HEK293 (cell line): ENCODE data around the gene FOXB1.
A peak's percentile ranks its signal among the peaks of the same experiment; 100 is the strongest.

Source experiments
- BCL11B ChIP-seq: fragments of 450-650 bp; formaldehyde crosslinking; IDR thresholded peaks from 2 replicates; pipeline ENCODE4 v1.5.1; 2016; ENCODE audit warnings: low read depth, missing biosample characterization, missing genetic modification characterization
- KLF16 ChIP-seq: fragments of 450-650 bp; formaldehyde crosslinking; IDR thresholded peaks from 2 replicates; pipeline ENCODE4 v1.5.1; 2017; ENCODE audit warnings: missing biosample characterization, missing genetic modification characterization
- REPIN1 ChIP-seq: fragments of 450-650 bp; formaldehyde crosslinking; IDR thresholded peaks from 2 replicates; pipeline ENCODE4 v1.5.1; 2017; ENCODE audit warnings: missing biosample characterization, missing genetic modification characterization, low read depth
- YY2 ChIP-seq: fragments of 450-650 bp; formaldehyde crosslinking; IDR thresholded peaks from 2 replicates; pipeline ENCODE4 v1.5.1; 2016; ENCODE audit warnings: missing biosample characterization, missing genetic modification characterization
- ZBTB10 ChIP-seq: fragments of 450-650 bp; formaldehyde crosslinking; IDR thresholded peaks from 2 replicates; pipeline ENCODE4 v1.5.1; 2016; ENCODE audit warnings: missing biosample characterization, missing genetic modification characterization
- ZBTB7A ChIP-seq: fragments of 450-650 bp; formaldehyde crosslinking; IDR thresholded peaks from 2 replicates; pipeline ENCODE4 v1.5.1; 2016; ENCODE audit warnings: low read depth, missing biosample characterization, missing genetic modification characterization
- ZFP41 ChIP-seq: fragments of 450-650 bp; formaldehyde crosslinking; IDR thresholded peaks from 2 replicates; pipeline ENCODE4 v1.5.1; 2016; ENCODE audit warnings: missing biosample characterization, missing genetic modification characterization, borderline replicate concordance
- ZNF10 ChIP-seq: fragments of 450-650 bp; formaldehyde crosslinking; IDR thresholded peaks from 2 replicates; pipeline ENCODE4 v1.5.1; 2017; ENCODE audit warnings: missing biosample characterization, missing genetic modification characterization
- ZNF157 ChIP-seq: fragments of 450-650 bp; formaldehyde crosslinking; IDR thresholded peaks from 2 replicates; pipeline ENCODE4 v1.5.1; 2016; ENCODE audit warnings: missing biosample characterization, missing genetic modification characterization
- ZNF302 ChIP-seq: fragments of 450-650 bp; formaldehyde crosslinking; IDR thresholded peaks from 2 replicates; pipeline ENCODE4 v1.5.1; 2016; ENCODE audit warnings: missing biosample characterization, missing genetic modification characterization, low read depth
- ZNF362 ChIP-seq: fragments of 450-650 bp; formaldehyde crosslinking; IDR thresholded peaks from 2 replicates; pipeline ENCODE4 v1.5.1; 2016; ENCODE audit warnings: missing biosample characterization, missing genetic modification characterization
- ZNF366 ChIP-seq: fragments of 450-650 bp; formaldehyde crosslinking; conservative IDR thresholded peaks from 2 replicates; pipeline ENCODE4 v1.5.1; 2016; ENCODE audit warnings: missing biosample characterization, missing genetic modification characterization
- ZNF449 ChIP-seq: fragments of 450-650 bp; formaldehyde crosslinking; IDR thresholded peaks from 2 replicates; pipeline ENCODE4 v1.5.1; 2017; ENCODE audit warnings: missing biosample characterization, mild to moderate bottlenecking, missing genetic modification characterization, moderate library complexity
- ZNF549 ChIP-seq: fragments of 450-650 bp; IDR thresholded peaks from 2 replicates; pipeline ENCODE4 v1.5.1; 2018; ENCODE audit warnings: missing biosample characterization, missing genetic modification characterization, mild to moderate bottlenecking, inconsistent platforms, moderate library complexity
- ZNF561 ChIP-seq: fragments of 450-650 bp; IDR thresholded peaks from 2 replicates; pipeline ENCODE4 v1.5.1; 2018; ENCODE audit warnings: missing biosample characterization, missing genetic modification characterization, borderline replicate concordance
- ZNF571 ChIP-seq: fragments of 450-650 bp; formaldehyde crosslinking; IDR thresholded peaks from 2 replicates; pipeline ENCODE4 v1.5.0; 2017; ENCODE audit warnings: missing biosample characterization, missing genetic modification characterization
- ZNF596 ChIP-seq: fragments of 450-650 bp; IDR thresholded peaks from 2 replicates; pipeline ENCODE4 v1.5.0; 2018; ENCODE audit warnings: missing biosample characterization, mild to moderate bottlenecking, missing genetic modification characterization, moderate library complexity
- ZNF704 ChIP-seq: fragments of 450-650 bp; formaldehyde crosslinking; IDR thresholded peaks from 2 replicates; pipeline ENCODE4 v1.5.1; 2016; ENCODE audit warnings: missing biosample characterization, missing genetic modification characterization
- ZNF830 ChIP-seq: fragments of 450-650 bp; IDR thresholded peaks from 2 replicates; pipeline ENCODE4 v1.5.0; 2018; ENCODE audit warnings: missing biosample characterization, missing genetic modification characterization, low read depth, mild to moderate bottlenecking, moderate library complexity
- TF ChIP-seq, protein P1 (sequence below): fragments of 450-650 bp; formaldehyde crosslinking; conservative IDR thresholded peaks from 2 replicates; pipeline ENCODE4 v1.5.1; 2016; ENCODE audit warnings: low read depth, missing biosample characterization, missing genetic modification characterization
- TF ChIP-seq, protein P2 (sequence below): fragments of 450-650 bp; formaldehyde crosslinking; IDR thresholded peaks from 2 replicates; pipeline ENCODE4 v1.5.1; 2016; ENCODE audit warnings: missing biosample characterization, missing genetic modification characterization
- TF ChIP-seq, protein P3 (sequence below): fragments of 450-650 bp; formaldehyde crosslinking; conservative IDR thresholded peaks from 2 replicates; pipeline ENCODE4 v1.5.1; 2016; ENCODE audit warnings: low read depth, missing biosample characterization, missing genetic modification characterization

FOXB1 gene

GRCh38 chr15:60000113-60000823 lies 3.8 kb upstream of the FOXB1 start (continued):
- TF ChIP-seq, protein P1, sequence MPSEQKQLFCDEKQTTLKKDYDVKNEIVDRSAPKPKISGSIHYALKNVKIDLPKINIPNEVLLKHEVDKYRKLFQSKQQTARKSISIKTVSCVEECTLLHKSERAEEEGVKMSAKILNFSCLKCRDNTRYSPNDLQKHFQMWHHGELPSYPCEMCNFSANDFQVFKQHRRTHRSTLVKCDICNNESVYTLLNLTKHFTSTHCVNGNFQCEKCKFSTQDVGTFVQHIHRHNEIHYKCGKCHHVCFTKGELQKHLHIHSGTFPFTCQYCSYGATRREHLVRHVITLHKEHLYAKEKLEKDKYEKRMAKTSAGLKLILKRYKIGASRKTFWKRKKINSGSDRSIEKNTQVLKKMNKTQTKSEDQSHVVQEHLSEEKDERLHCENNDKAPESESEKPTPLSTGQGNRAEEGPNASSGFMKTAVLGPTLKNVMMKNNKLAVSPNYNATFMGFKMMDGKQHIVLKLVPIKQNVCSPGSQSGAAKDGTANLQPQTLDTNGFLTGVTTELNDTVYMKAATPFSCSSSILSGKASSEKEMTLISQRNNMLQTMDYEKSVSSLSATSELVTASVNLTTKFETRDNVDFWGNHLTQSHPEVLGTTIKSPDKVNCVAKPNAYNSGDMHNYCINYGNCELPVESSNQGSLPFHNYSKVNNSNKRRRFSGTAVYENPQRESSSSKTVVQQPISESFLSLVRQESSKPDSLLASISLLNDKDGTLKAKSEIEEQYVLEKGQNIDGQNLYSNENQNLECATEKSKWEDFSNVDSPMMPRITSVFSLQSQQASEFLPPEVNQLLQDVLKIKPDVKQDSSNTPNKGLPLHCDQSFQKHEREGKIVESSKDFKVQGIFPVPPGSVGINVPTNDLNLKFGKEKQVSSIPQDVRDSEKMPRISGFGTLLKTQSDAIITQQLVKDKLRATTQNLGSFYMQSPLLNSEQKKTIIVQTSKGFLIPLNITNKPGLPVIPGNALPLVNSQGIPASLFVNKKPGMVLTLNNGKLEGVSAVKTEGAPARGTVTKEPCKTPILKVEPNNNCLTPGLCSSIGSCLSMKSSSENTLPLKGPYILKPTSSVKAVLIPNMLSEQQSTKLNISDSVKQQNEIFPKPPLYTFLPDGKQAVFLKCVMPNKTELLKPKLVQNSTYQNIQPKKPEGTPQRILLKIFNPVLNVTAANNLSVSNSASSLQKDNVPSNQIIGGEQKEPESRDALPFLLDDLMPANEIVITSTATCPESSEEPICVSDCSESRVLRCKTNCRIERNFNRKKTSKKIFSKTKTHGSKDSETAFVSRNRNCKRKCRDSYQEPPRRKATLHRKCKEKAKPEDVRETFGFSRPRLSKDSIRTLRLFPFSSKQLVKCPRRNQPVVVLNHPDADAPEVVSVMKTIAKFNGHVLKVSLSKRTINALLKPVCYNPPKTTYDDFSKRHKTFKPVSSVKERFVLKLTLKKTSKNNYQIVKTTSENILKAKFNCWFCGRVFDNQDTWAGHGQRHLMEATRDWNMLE, result no peak
- TF ChIP-seq YY2, result no peak
- no peak for TF ChIP-seq ZNF302 (tag by site-specific recombination)
- no peak for TF ChIP-seq ZNF704 (tag by site-specific recombination)
- no peak for TF ChIP-seq ZBTB7A (tag by site-specific recombination)
- TF ChIP-seq ZNF830 (tag by site-specific recombination), result no peak
- TF ChIP-seq ZNF571 (tag by site-specific recombination), result no peak
- no peak for TF ChIP-seq REPIN1 (tag by site-specific recombination)
- TF ChIP-seq ZNF549 (tag by site-specific recombination), result no peak
- TF ChIP-seq ZNF10 (tag by site-specific recombination), result no peak
- no peak for TF ChIP-seq ZNF449 (tag by site-specific recombination)
- peak; percentile 48; the same call in 1 of the 2 replicates for TF ChIP-seq ZNF366 (tag by site-specific recombination)
- TF ChIP-seq ZNF596 (tag by site-specific recombination), result no peak
- TF ChIP-seq, protein P2, sequence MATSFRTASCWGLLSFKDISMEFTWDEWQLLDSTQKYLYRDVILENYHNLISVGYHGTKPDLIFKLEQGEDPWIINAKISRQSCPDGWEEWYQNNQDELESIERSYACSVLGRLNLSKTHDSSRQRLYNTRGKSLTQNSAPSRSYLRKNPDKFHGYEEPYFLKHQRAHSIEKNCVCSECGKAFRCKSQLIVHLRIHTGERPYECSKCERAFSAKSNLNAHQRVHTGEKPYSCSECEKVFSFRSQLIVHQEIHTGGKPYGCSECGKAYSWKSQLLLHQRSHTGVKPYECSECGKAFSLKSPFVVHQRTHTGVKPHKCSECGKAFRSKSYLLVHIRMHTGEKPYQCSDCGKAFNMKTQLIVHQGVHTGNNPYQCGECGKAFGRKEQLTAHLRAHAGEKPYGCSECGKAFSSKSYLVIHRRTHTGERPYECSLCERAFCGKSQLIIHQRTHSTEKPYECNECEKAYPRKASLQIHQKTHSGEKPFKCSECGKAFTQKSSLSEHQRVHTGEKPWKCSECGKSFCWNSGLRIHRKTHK (tag by site-specific recombination), result no peak
- no peak for TF ChIP-seq ZNF362 (tag by site-specific recombination)
- TF ChIP-seq ZFP41 (tag by site-specific recombination), result no peak
- TF ChIP-seq KLF16 (tag by site-specific recombination), result no peak
- no peak for TF ChIP-seq ZNF157
- peak; percentile 58; the same call in 1 of the 2 replicates for TF ChIP-seq ZNF561 (tag by site-specific recombination)
- TF ChIP-seq, protein P3, sequence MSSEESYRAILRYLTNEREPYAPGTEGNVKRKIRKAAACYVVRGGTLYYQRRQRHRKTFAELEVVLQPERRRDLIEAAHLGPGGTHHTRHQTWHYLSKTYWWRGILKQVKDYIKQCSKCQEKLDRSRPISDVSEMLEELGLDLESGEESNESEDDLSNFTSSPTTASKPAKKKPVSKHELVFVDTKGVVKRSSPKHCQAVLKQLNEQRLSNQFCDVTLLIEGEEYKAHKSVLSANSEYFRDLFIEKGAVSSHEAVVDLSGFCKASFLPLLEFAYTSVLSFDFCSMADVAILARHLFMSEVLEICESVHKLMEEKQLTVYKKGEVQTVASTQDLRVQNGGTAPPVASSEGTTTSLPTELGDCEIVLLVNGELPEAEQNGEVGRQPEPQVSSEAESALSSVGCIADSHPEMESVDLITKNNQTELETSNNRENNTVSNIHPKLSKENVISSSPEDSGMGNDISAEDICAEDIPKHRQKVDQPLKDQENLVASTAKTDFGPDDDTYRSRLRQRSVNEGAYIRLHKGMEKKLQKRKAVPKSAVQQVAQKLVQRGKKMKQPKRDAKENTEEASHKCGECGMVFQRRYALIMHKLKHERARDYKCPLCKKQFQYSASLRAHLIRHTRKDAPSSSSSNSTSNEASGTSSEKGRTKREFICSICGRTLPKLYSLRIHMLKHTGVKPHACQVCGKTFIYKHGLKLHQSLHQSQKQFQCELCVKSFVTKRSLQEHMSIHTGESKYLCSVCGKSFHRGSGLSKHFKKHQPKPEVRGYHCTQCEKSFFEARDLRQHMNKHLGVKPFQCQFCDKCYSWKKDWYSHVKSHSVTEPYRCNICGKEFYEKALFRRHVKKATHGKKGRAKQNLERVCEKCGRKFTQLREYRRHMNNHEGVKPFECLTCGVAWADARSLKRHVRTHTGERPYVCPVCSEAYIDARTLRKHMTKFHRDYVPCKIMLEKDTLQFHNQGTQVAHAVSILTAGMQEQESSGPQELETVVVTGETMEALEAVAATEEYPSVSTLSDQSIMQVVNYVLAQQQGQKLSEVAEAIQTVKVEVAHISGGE (tag by site-specific recombination), result 0 out of 2 replicates have a peak, but pooled peaks have one; percentile 24
- TF ChIP-seq BCL11B (tag by site-specific recombination), result no peak
- TF ChIP-seq ZBTB10 (tag by site-specific recombination), result no peak
